HepG2 (cell line): Measurements from ENCODE around the gene ENO2. TPM values are rescaled to one million over a fixed set of nuclear protein-coding genes. Genes with fewer than 3 reads are reported as not detected.
A peak's percentile ranks its signal among the peaks of the same experiment; 100 is the strongest.

ENCODE experiments used
- ATAC-seq: fragments of 200-7000 bp; cut with Tn5 transposase; 3 replicates; pipeline ENCODE4 v1.9.1; 2020; ENCODE audit warnings: mild to moderate bottlenecking, moderate library complexity
- BruUV-seq: library from RNA; stranded (reverse); fragments of 400-500 nt; replicated peaks from 2 replicates; lab custom pipeline; 2021; lab: Mats Ljungman, UMichigan
- CTCF ChIA-PET: fragments of 300-600 bp; formaldehyde crosslinking; extraction: SDS; loops from one replicate; lab custom pipeline; 2021; ENCODE audit warnings: low total read pairs, inconsistent platforms, low intra/inter-chr PET ratio; lab: Yijun Ruan, JAX
- POLR2A ChIA-PET: fragments of 350-600 bp; sonication (Branson Sonifier 250); formaldehyde crosslinking; loops from one replicate; lab custom pipeline; 2020; ENCODE audit warnings: antibody characterized with exemption, inconsistent platforms; lab: Yijun Ruan, JAX
- DNase-seq: peaks from one replicate; pipeline ENCODE4 v3.0.0-alpha.2; 2015; ENCODE audit warnings: low spot score
- FAIRE-seq: peaks from 3 replicates; lab custom pipeline; 2011; peaks lifted over from hg19 to GRCh38; lab: Jason Lieb, UNC
- H2AFZ ChIP-seq: one replicate; pipeline ENCODE4 v1.6.1; 2011; ENCODE audit warnings: low read length, inconsistent platforms
- H3K27ac ChIP-seq: fragments of 300-600 bp; 3 replicates; pipeline ENCODE4 v1.8.0; 2011; ENCODE audit warnings: mixed run types, mild to moderate bottlenecking, mixed read lengths, low read length, inconsistent platforms; ENCODE audit not compliant: insufficient read depth; ENCODE audit errors: extremely low read length
- H3K27me3 ChIP-seq, 2 experiments: fragments of 200-600 bp in 1 of 2; 2 replicates in 1 of 2; 3 replicates in 1 of 2; pipeline versions ENCODE4 v1.6.0 to v1.8.0; 2011; ENCODE audit warnings: low read length in 2 of 2, mild to moderate bottlenecking in 2 of 2, moderate library complexity in 2 of 2, inconsistent platforms in 1 of 2; ENCODE audit not compliant: insufficient read depth in 2 of 2, control insufficient read depth in 1 of 2
- H3K36me3 ChIP-seq, 2 experiments: fragments of 200-600 bp in 1 of 2; replicated peaks in 1 of 2; 2 replicates in 1 of 2; 3 replicates in 1 of 2; pipeline versions ENCODE4 v1.5.1 to v1.8.0; 2011; ENCODE audit warnings: low read length in 2 of 2, inconsistent platforms in 1 of 2; ENCODE audit not compliant: insufficient read depth in 2 of 2, control insufficient read depth in 1 of 2
- H3K4me1 ChIP-seq: 2 replicates; pipeline ENCODE4 v1.5.1; 2012; ENCODE audit warnings: low read length, inconsistent platforms; ENCODE audit not compliant: insufficient read depth
- H3K4me2 ChIP-seq: 2 replicates; pipeline ENCODE4 v1.6.0; 2011; ENCODE audit warnings: low read depth, low read length, inconsistent platforms
- H3K4me3 ChIP-seq, 3 experiments: fragments of 200-600 bp in 1 of 3; sonication (generic), shearing (Covaris generic) in 1 of 3; replicated peaks in 1 of 3; 2 replicates each; pipeline ENCODE4 v1.5.1; 2011 to 2016; ENCODE audit warnings: low read length in 3 of 3, inconsistent platforms in 2 of 3, low read depth in 2 of 3, mild to moderate bottlenecking in 2 of 3, control low read depth in 1 of 3, mixed read lengths in 1 of 3; ENCODE audit not compliant: insufficient read depth in 1 of 3
- H3K79me2 ChIP-seq: one replicate; pipeline ENCODE4 v1.6.1; 2011; ENCODE audit warnings: low read length, inconsistent platforms; ENCODE audit not compliant: insufficient read depth
- H3K9ac ChIP-seq: 2 replicates; pipeline ENCODE4 v1.6.0; 2011; ENCODE audit warnings: mild to moderate bottlenecking, low read depth, low read length, inconsistent platforms; ENCODE audit not compliant: insufficient read depth
- H3K9me3 ChIP-seq: 2 replicates; pipeline ENCODE4 v1.5.1; 2012; ENCODE audit warnings: mild to moderate bottlenecking, low read length
- H4K20me1 ChIP-seq: 2 replicates; pipeline ENCODE4 v1.6.0; 2011; ENCODE audit warnings: inconsistent platforms, mild to moderate bottlenecking, low read length, moderate library complexity; ENCODE audit not compliant: insufficient read depth
- GATAD2A ChIP-seq: IDR thresholded peaks from 2 replicates; pipeline ENCODE4 v1.6.1; 2016
- HHEX ChIP-seq: IDR thresholded peaks from 2 replicates; pipeline ENCODE4 v1.6.1; 2016; ENCODE audit warnings: control low read depth
- MYC ChIP-seq: sonication (generic); formaldehyde crosslinking; IDR thresholded peaks from 2 replicates; pipeline ENCODE4 v1.9.0; 2021; ENCODE audit warnings: missing genetic modification reagents, borderline replicate concordance
- RBM39 ChIP-seq: fragments of 200-400 bp; formaldehyde crosslinking; IDR thresholded peaks from one replicate; pipeline ENCODE4 v1.6.1; 2018; ENCODE audit warnings: antibody characterized with exemption, mild to moderate bottlenecking, low read depth, low read length; ENCODE audit not compliant: poor library complexity, severe bottlenecking
- SAFB2 ChIP-seq: sonication (generic); formaldehyde crosslinking; IDR thresholded peaks from 2 replicates; pipeline ENCODE4 v1.5.1; 2020; ENCODE audit warnings: missing genetic modification reagents, low read depth, mild to moderate bottlenecking, borderline replicate concordance
- SOX13 ChIP-seq, 3 experiments: fragments of 450-650 bp in 1 of 3; sonication (generic) in 1 of 3; formaldehyde crosslinking in 1 of 3; IDR thresholded peaks in 2 of 3; conservative IDR thresholded peaks in 1 of 3; 2 replicates each; pipeline versions ENCODE4 v1.5.0 to v1.6.1; 2016 to 2020; ENCODE audit warnings: antibody characterized with exemption in 1 of 3, mild to moderate bottlenecking in 1 of 3, missing compliant biosample characterization in 1 of 3, missing genetic modification reagents in 1 of 3, moderate library complexity in 1 of 3
- ZNF326 ChIP-seq: sonication (generic); formaldehyde crosslinking; IDR thresholded peaks from 2 replicates; pipeline ENCODE4 v1.4.0; 2020; ENCODE audit warnings: missing genetic modification reagents, borderline replicate concordance
- ZNF350 ChIP-seq: sonication (generic); formaldehyde crosslinking; IDR thresholded peaks from 2 replicates; pipeline ENCODE4 v1.4.0; 2020; ENCODE audit warnings: mild to moderate bottlenecking, low read depth, missing genetic modification reagents, borderline replicate concordance
- ZNF530 ChIP-seq: sonication (generic); formaldehyde crosslinking; IDR thresholded peaks from 2 replicates; pipeline ENCODE4 v1.5.0; 2020; ENCODE audit warnings: low read depth, mild to moderate bottlenecking, missing genetic modification reagents
- ZNF616 ChIP-seq: sonication (generic); formaldehyde crosslinking; IDR thresholded peaks from 2 replicates; pipeline ENCODE4 v1.5.0; 2020; ENCODE audit warnings: low read depth, mild to moderate bottlenecking, missing genetic modification reagents
- WGBS: methylation state at CpG from one replicate; pipeline ENCODE4 v1.1.6; 2017; ENCODE audit warnings: low lambda C conversion rate; 5-methylcytosine and 5-hydroxymethylcytosine counted together
- in situ Hi-C: cut with HindIII; loops from 2 replicates; pipeline ENCODE4 v1.10.0; 2017; ENCODE audit warnings: low pct_unique_long_range_greater_than_20kb; ENCODE audit not compliant: extremely low pct_ligation_motif_present
- intact Hi-C: fragments of 100-400 bp; cut with micrococcal nuclease; formaldehyde crosslinking; loops from one replicate; pipeline ENCODE4 v1.10.0; 2022; ENCODE audit not compliant: unreplicated experiment
- polyA plus RNA-seq, 8 experiments: library from polyadenylated mRNA; depleted of rRNA in 3 of 8; stranded (reverse) in 7 of 8; unstranded in 1 of 8; fragments of >200 nt; fragmentation: Illumina TruSeq in 4 of 8; extraction: Trizol in 4 of 8; gene quantifications; 2 replicates each; pipeline versions ENCODE4 v1.2.1 to v1.2.3, GENCODE V29; 2011 to 2016; ENCODE audit warnings: low read depth in 4 of 8, missing spikeins in 1 of 8, mixed read lengths in 1 of 8; ENCODE audit not compliant: insufficient read depth in 1 of 8
- total RNA-seq, 5 experiments: library from RNA; depleted of rRNA; stranded (reverse); fragments of >200 nt; fragmentation: Illumina TruSeq; extraction: Trizol; gene quantifications; 2 replicates each; pipeline ENCODE4 v1.2.3, GENCODE V29; 2016; ENCODE audit warnings: low read depth in 1 of 5
- TF ChIP-seq, protein P1 (sequence below): sonication (generic); formaldehyde crosslinking; IDR thresholded peaks from 2 replicates; pipeline ENCODE4 v1.8.0; 2022; ENCODE audit warnings: mild to moderate bottlenecking, missing genetic modification reagents
- TF ChIP-seq, protein P2 (sequence below): sonication (generic); formaldehyde crosslinking; conservative IDR thresholded peaks from 2 replicates; pipeline ENCODE4 v1.4.0; 2020; ENCODE audit warnings: mild to moderate bottlenecking, missing genetic modification reagents, moderate library complexity
- TF ChIP-seq, protein P3 (sequence below): sonication (generic); formaldehyde crosslinking; IDR thresholded peaks from 2 replicates; pipeline ENCODE4 v1.5.1; 2020; ENCODE audit warnings: mild to moderate bottlenecking, missing genetic modification reagents, borderline replicate concordance
- TF ChIP-seq, protein P4 (sequence below): sonication (generic); formaldehyde crosslinking; IDR thresholded peaks from 2 replicates; pipeline ENCODE4 v1.8.0; 2022; ENCODE audit warnings: missing genetic modification reagents, low read depth, mild to moderate bottlenecking, borderline replicate concordance

Gene ENO2
- total and polyA plus RNA-seq, 2 of the 13 experiments (the other 11 are each of a cell fraction or from before 2014, with no cell fraction given): 19.3 to 136 TPM

DNA sequence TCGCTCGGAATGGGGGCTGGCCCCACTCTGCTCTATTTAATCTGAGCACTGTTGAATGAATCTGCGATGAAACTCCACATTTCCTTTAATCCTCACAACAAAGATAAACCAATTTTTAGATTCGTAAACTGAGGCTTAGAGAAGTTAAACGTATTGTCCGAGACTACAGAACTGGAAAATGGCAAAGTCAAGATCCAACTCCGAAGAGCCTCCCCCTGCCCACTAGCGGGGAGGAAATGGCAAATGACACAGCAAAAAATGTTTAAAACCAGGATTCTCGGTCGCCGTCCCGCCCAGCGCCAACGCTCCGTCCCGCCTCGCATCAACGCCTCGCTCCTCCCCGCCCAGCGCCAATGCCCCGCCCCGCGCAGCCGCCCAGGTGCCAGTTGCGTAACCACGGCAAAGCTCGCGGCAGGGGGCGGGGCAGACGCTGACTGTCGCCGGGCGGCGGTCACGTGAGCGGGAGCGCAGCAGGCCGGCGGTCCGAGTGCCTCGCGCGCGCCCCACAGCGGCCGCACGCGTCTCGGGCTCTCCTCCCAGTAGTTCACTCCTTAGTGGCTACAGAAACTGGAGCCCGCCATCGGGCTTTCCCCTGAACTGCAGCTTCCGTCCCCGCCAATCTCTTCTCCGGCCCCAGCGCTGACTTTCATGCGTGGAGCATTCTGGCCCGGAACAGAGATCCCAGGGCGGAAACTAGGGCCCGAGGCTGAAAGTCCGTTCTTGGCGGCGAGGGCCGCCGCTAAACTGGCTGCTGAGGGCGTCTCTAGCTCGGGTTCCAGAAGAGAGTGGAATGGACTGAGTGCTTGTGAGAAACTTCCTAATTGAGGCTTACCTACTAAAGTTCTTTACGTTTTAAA is 23.4 kb upstream of the ENO2 start:
- H4K20me1 ChIP-seq: no peaks in the 10 kb centered on the region
- BruUV-seq: no TSS peak
- H3K27ac ChIP-seq: peak overlapping the region; percentile 94
- intact Hi-C loops: loop anchor here (1.0 kb wide), 2 partner anchors 18 to 22 kb away; partner anchors contain the start of gene SPSB2
- H2AFZ ChIP-seq: peak overlapping the region; percentile 49
- H3K9me3 ChIP-seq: no peaks in the 10 kb centered on the region
- peak; percentile 88 for DNase-seq
- H3K36me3 ChIP-seq: no peaks in the 10 kb centered on the region
- ChIA-PET POLR2A (interaction anchor here (0.6 to 4.4 kb wide), 23 partner anchors 8 to 528 kb away, joined by 3 to 73 read pairs (median 7); partner anchors contain the start of genes C12orf57, CDCA3, COPS7A and ENO2), CTCF (interaction anchor here (1.6 to 2.5 kb wide), 2 partner anchors 18 to 22 kb away, joined by 7 to 24 read pairs; partner anchors contain the start of gene SPSB2)
- in situ Hi-C loops: no loop called here
- H3K4me1 ChIP-seq: peaks cover 52% of the 10 kb centered on the region
- H3K79me2 ChIP-seq: no peaks in the 10 kb centered on the region
- 14% methylated on average over 22 of the region's 68 CpGs for WGBS
- peak; percentile 89 for FAIRE-seq
- peak; percentile 96 for ATAC-seq
- H3K4me3 ChIP-seq: peak overlapping the region; percentile 50 to 79 (median 65)
- peak overlapping the region; percentile 84 for H3K4me2 ChIP-seq
- H3K27me3 ChIP-seq: no peaks in the 10 kb centered on the region; a peak in 1 of 5 replicates
- peak overlapping the region; percentile 86 for H3K9ac ChIP-seq
- no peak for TF ChIP-seq ZNF530 (CRISPR knock-in tag)
- peak; percentile 89; the same call in 1 of the 2 replicates for TF ChIP-seq SAFB2 (CRISPR knock-in tag)
- TF ChIP-seq, protein P1, sequence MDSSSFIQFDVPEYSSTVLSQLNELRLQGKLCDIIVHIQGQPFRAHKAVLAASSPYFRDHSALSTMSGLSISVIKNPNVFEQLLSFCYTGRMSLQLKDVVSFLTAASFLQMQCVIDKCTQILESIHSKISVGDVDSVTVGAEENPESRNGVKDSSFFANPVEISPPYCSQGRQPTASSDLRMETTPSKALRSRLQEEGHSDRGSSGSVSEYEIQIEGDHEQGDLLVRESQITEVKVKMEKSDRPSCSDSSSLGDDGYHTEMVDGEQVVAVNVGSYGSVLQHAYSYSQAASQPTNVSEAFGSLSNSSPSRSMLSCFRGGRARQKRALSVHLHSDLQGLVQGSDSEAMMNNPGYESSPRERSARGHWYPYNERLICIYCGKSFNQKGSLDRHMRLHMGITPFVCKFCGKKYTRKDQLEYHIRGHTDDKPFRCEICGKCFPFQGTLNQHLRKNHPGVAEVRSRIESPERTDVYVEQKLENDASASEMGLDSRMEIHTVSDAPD (CRISPR knock-in tag): peak; percentile 84
- TF ChIP-seq, protein P2, sequence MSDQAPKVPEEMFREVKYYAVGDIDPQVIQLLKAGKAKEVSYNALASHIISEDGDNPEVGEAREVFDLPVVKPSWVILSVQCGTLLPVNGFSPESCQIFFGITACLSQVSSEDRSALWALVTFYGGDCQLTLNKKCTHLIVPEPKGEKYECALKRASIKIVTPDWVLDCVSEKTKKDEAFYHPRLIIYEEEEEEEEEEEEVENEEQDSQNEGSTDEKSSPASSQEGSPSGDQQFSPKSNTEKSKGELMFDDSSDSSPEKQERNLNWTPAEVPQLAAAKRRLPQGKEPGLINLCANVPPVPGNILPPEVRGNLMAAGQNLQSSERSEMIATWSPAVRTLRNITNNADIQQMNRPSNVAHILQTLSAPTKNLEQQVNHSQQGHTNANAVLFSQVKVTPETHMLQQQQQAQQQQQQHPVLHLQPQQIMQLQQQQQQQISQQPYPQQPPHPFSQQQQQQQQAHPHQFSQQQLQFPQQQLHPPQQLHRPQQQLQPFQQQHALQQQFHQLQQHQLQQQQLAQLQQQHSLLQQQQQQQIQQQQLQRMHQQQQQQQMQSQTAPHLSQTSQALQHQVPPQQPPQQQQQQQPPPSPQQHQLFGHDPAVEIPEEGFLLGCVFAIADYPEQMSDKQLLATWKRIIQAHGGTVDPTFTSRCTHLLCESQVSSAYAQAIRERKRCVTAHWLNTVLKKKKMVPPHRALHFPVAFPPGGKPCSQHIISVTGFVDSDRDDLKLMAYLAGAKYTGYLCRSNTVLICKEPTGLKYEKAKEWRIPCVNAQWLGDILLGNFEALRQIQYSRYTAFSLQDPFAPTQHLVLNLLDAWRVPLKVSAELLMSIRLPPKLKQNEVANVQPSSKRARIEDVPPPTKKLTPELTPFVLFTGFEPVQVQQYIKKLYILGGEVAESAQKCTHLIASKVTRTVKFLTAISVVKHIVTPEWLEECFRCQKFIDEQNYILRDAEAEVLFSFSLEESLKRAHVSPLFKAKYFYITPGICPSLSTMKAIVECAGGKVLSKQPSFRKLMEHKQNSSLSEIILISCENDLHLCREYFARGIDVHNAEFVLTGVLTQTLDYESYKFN (CRISPR knock-in tag): peak; percentile 85
- TF ChIP-seq SOX13 (IDR thresholded peaks at IDR 0.05): no peak
- TF ChIP-seq SOX13 (CRISPR knock-in tag; conservative IDR thresholded peaks at IDR 0.05 in 1 of 2, IDR thresholded peaks at IDR 0.05 in 1 of 2): peak in 1 of 2 experiments; percentile 73; a peak in 2 of 4 replicates
- TF ChIP-seq, protein P3, sequence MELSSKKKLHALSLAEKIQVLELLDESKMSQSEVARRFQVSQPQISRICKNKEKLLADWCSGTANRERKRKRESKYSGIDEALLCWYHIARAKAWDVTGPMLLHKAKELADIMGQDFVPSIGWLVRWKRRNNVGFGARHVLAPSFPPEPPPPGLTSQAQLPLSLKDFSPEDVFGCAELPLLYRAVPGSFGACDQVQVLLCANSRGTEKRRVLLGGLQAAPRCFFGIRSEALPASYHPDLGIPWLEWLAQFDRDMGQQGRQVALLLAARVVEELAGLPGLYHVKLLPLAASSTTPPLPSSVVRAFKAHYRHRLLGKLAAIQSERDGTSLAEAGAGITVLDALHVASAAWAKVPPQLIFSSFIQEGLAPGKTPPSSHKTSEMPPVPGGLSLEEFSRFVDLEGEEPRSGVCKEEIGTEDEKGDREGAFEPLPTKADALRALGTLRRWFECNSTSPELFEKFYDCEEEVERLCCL: no peak
- TF ChIP-seq ZNF350 (CRISPR knock-in tag): 0 out of 2 replicates have a peak, but pooled peaks have one; percentile 51
- TF ChIP-seq MYC (CRISPR knock-in tag): peak; percentile 88
- no peak for TF ChIP-seq RBM39
- TF ChIP-seq, protein P4, sequence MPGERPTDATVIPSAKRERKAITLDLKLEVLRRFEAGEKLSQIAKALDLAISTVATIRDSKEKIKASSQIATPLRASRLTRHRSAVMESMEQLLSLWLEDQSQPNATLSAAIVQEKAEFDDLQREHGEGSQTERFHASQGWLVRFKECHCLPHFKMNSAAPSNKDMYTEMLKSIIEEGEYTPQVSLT (CRISPR knock-in tag): no peak
- no peak for TF ChIP-seq ZNF326 (CRISPR knock-in tag)
- TF ChIP-seq HHEX (CRISPR knock-in tag): no peak; the same call in 1 of the 2 replicates
- TF ChIP-seq ZNF616 (CRISPR knock-in tag): no peak
- TF ChIP-seq GATAD2A (CRISPR knock-in tag): peak; percentile 39; the same call in 1 of the 2 replicates
